GM18870 (cell line): Measurements from ENCODE around the gene ZFP91.
A peak's percentile ranks its signal among the peaks of the same experiment; 100 is the strongest.
"Not testable (repeated sequence)": the region's sequence is repeated elsewhere in the genome, so short reads cannot be mapped to it uniquely, and the experiment has no call there.

Experiments
- ATAC-seq: cut with Tn5 transposase; IDR thresholded peaks from one replicate; pipeline ENCODE4 v1.9.1; 2021; ENCODE audit warnings: moderate library complexity; ENCODE audit not compliant: unreplicated experiment

Gene ZFP91, protein sequence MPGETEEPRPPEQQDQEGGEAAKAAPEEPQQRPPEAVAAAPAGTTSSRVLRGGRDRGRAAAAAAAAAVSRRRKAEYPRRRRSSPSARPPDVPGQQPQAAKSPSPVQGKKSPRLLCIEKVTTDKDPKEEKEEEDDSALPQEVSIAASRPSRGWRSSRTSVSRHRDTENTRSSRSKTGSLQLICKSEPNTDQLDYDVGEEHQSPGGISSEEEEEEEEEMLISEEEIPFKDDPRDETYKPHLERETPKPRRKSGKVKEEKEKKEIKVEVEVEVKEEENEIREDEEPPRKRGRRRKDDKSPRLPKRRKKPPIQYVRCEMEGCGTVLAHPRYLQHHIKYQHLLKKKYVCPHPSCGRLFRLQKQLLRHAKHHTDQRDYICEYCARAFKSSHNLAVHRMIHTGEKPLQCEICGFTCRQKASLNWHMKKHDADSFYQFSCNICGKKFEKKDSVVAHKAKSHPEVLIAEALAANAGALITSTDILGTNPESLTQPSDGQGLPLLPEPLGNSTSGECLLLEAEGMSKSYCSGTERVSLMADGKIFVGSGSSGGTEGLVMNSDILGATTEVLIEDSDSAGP

DNA sequence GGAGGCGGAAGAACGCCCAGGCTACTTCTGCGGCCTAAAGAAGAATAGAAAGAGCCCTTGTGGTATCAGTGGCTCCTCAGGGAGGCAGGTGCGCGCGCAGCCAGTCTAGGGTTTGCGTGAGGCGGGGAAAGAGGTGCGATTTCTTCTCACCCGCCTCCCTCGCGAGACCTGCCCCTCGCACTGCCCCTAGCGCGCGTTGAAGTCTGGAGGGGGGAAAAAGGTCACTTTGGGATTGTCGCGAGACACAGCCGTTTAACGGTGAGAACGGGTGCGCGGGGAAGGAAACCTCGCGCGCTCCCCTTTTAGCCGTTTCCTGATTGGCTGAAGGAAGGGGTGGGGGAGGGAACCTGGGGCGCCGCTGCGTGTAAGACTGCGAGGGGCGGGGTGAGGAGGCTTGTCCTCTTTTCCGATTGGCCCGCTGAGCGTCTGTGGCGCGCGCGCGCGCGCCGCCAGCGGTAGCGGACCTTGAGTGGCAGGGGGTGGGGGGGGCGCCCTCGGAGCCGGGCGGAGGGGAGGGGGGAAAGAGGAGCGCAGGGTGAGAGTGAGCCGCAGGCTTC, at the start of gene ZFP91:
TSS of gene ZFP91 (plus strand) at position 429 of the 557 bp plus-strand sequence. CDS start 219 bp downstream, outside the sequence.
- ATAC-seq = peak; percentile 9

DNA sequence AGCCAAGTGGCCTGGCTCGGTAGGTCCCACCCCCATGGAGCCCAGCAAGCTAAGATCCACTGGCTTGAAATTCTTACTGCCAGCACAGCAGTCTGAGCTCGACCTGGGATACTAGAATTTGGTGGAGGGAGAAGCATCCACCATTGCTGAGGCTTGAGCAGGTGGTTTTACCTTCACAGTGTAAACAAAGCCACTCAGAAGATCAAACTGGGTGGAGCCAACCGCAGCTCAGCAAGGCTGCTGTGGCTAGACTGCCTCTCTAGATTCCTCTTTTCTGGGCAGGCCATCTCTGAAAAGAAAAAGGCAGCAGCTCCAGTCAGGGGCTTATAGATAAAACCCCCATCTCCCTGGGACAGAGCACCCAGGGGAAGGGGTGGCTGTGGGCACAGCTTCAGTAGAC, 48.6 kb upstream of the ZFP91 start:
- no peak for ATAC-seq

DNA sequence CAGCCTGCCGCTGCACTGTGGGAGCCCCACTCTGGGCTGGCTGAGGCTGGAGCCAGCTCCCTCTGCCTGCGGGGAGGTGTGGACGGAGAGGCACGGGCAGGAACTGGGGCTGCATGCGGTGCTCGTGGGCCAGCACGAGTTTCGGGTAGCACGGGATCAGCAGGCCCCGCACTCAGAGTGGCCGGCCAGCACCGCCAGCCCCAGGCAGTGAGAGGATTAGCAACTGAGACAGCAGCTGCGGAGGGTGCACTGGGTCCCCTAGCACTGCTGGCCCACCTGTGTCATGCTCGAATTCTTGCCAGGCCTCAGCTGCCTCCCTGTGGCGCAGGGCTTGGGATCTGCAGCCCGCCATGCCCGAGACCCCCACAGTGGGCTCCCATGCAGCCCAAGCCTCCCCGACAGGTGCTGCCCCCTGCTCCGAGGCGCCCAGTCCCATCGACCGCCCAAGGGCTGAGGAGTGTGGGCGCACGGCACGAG, 47.0 kb upstream of the ZFP91 start:
- ATAC-seq = no peak

DNA sequence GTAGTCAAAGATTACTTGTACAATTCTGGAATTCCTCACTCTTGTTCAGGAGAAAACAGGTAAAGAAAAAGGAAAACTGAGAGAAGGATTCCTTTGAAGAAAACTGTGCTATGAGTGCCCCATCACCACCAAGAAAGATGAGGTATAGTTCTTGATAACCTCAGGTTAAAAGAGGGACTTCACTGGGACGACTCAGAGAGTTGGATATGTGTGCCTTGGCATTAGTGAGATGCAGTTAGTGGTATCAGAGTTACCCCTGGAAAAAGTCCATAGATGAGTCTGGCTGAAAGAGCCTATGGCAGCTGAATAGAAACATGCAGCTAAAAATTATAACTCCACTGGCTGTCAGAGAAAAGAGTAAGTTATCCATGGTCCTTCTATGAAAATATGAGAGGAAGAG, 32.0 kb upstream of the ZFP91 start:
- no peak for ATAC-seq

DNA sequence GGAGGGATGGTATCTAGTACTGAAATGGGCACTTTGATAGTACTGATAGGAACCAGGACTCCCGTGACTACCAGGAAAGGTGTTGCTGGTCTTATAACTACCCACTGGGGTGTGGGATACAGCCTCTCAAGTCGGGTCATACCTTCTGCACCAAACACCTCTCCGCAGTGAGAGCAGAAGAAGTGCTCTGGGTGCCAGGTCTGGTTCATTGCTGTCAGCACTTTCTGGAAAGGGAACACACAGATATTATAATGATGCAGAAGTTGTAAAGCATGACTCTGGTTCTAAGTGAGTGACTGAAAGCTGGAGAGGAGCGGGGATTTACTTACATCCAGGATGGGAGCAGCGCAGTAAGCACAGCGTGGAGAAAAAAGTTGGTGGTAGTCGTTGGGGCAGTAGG, 29.2 kb upstream of the ZFP91 start:
- ATAC-seq = no peak

DNA sequence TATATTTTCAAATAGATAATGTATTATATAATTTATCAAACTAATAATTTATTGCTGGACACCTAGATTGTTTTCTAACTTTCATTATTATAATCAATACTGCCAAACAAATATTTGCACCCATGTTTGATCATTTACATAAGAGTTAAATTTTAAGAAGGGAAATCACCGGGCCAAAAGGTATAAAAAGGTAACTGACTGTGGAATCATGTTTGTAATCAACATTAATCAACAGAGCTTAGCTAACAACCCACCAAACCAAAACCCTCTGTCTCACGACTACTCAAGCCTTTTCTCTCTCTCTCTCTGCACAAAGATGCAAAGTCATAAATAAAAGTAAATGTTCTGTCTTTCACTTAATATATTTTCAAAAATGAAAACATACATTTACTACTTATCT, 18.0 kb upstream of the ZFP91 start:
- ATAC-seq = no peak

DNA sequence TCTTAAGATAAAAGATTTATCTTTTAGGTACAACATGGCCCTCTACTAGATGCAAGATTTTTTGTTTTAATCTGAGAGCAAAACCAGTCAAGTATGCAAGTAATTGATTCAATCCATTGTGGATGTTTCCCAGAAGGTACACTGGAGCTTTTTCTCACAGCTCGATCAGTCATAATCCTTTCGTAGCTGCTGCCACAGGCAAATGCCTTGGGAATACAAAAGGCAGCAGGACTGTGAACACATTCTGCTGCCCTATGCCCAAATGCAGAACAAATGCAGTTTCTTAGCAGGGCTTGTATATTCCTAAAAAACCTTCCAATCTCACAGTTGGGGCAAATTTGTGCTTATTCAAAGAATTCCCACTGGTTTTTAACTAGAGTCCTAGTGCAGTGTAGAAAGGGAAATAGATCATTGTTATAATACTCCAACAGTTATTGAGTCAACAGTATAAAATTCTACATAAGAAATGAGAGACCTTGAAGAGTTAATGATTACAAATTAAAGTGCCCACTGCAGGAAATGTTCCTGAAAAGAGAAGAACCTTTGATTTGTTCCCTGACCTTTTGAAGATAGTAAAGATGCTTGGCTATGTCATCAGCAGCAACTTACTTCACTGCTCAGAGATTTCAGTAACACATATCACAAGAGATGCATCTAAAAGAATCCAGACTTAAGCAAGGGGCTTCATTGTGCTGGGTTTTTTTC, 17.3 kb upstream of the ZFP91 start:
- ATAC-seq = no peak

DNA sequence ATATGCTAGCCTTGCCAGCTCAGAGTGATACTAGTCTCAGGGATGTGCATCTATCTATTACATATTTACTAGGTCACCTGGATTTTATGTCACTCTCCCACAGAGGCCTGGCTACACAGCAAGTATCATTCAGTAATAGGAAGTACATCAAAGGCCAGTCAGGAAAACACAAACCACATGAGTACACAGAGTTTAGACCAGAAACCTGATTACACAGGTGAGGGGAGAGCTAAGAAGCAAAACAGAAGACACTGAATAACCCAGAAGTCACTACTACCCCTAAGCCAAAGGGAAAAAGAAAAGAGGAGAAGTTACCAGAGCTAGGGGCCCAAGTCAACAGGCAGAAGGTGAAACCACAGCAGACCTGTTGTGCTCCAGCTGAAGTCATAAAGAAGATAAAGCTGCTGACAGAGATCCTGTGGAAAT, 16.5 kb upstream of the ZFP91 start:
- peak; percentile 89 for ATAC-seq

DNA sequence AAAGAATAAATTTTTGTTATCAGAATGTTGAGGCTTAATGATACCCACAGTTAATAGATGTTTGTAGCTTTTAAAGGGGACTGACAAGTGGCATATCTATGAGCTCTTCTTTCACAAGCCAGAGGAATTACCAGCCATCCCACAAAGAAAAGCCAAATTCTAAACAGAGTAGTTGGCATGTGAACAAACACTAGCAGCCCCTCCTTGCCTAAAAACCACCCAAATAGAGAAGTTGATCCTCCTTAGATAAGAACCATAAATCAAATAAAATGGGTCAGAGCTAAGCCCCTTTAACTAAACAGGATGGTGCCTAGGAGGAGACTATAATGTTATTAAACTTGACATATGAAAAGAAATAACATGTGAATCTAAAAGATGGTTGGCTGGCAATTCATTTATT, 14.6 kb upstream of the ZFP91 start:
- ATAC-seq = no peak

DNA sequence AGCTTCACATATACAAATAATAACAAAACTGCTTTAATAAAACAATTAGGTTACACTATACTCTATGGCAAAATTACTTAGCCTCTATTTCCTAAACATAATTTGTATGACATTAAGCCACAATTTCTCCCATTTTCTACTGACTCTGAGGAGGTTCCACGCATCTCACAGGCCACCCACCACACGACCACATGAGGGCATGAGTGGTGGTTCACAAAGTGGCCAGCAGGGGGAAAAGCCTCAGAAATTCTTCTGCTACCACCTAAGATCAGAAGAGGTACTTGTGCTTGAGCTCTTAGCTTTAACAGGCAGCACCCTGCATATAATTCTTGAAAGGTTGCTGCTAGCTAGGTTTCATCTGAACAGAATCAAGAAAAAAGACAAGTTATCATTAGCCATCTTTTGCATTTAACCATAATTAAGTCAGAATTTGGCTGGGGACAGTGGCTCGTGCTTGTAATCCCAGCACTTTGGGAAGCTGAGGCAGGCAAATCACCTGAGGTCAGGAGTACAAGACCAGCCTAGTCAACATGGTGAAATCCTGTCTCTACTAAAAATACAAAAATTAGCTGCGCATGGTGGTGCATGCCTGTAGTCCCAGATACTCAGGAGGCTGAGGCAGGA, 10.9 kb upstream of the ZFP91 start:
- ATAC-seq = peak; percentile 73

DNA sequence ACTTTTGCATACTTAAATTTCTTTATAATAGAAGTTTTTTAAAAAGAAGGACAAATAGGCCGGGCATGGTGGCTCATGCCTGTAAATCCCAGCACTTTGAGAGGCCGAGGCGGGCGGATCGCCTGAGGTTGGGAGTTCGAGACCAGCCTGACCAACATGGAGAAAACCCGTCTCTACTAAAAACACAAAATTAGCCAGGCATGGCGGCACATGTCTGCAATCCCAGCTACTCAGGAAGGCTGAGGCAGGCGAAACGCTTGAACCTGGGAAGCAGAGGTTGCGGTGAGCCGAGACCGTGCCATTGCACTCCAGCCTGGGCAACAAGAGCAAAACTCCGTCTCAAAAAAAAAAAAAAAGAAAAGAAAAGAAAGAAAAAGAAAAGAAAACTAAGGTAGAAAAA, 6.0 kb upstream of the ZFP91 start:
- not testable (repeated sequence) for ATAC-seq

DNA sequence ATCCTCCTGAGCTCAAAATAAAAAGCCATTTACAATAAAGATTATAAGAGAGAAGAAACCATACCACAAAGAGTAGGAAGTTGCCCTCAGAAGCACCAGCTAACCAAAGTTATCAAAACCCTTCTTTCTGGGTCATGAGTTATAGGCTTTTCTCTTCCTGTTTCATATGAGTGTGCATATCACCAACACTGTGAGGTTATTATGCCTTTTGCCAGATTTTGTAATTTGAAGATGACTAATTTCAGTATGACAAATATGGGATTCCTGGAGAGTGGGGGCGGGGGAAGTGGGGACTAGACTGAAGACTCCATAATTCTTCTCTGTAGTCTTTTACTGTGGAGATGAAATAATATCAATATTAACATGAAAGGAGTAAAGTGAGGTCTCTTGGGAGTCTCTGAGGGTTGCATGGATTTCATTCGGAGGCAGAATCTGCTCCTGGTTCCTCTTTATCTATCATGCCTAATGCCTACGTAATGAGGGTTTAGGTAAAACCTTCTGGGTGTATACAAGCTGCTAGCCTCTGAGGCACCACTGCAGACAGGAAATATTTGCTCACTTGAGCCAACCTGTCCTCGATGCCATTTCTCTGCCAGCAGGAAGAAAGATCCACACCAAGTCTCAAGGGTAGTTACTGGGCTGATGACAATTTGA, 5.3 kb upstream of the ZFP91 start:
- peak; percentile 27 for ATAC-seq

DNA sequence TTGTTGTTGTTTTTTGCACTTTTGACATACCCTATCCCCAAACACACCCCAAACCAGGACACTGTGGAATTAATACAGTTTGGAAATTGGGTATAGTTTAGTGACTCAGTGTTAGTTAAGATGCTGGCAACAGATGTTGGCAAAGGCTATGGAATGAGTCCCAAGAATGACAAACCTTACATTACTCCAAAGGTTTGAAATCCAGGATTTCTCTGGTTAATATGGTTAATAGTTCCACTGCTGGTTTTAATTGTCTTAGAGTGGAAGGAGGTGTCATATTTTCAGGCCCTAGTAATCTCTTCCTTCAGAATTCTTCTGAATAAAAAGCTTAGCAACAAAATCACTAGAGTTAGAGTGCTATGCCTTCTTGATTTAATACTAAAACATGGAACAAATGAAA, 4.0 kb upstream of the ZFP91 start:
- ATAC-seq = no peak

DNA sequence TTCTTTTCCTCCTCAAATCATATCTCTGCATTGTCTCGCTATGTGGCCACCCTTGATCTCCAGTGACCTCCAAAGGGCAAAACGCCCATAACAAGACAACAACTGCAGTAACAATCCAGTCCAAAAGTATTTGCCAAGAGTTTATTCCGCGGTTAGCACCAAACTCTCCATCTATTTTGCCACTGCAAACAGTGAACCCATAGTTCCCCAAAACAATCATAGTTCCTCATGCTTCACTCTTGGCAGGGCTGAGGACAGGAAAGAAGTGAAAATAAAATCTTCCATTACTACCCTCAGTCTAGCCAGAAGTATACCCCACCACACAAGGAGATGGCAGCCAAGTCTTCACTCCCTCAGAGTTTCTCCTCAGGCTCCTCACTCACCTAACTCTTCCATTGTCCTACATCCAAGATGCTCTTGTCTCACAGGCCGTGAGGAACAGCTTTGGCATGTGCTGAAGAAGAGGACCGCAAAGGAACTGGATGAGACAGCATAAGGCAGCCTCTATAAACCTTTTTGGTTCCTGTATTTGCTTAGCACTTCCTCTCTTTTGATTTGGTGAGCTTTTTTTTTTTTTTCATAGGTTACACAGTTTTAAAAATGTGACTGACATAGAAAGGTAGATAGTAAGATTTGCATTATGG, 3.4 kb upstream of the ZFP91 start, which contains the start of gene LPXN:
TSS of gene LPXN (minus strand) at position 480 of the 644 bp plus-strand sequence. CDS start at position 396, 84 bp downstream.
- ATAC-seq = no peak

DNA sequence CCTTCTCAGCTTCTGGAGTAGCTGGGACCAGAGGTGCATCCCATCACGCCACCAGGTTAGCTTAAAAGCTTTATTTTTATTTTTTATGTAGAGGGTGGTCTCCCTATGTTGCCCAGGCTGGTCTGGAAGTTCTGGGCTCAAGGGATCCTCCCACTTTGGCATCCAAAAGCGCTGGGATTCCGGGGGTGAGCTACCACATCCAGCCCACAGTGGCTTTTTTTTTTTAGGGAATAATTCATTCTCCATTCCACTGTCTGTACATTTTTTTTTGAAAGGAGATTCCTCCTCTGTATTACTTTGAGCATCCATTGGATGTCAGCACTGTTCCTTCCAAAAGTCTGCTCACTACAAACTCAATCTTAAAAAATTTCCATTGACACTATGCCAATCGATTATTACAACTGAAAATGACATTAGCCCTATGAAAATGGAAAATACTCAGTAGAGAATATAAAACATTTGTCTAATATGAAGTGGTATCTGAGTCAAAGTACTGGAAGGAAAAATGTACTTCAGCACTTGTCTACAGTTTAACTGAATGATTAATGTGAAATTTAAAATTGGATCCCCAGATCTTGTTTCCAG, 1.9 kb upstream of the ZFP91 start:
- no peak for ATAC-seq

DNA sequence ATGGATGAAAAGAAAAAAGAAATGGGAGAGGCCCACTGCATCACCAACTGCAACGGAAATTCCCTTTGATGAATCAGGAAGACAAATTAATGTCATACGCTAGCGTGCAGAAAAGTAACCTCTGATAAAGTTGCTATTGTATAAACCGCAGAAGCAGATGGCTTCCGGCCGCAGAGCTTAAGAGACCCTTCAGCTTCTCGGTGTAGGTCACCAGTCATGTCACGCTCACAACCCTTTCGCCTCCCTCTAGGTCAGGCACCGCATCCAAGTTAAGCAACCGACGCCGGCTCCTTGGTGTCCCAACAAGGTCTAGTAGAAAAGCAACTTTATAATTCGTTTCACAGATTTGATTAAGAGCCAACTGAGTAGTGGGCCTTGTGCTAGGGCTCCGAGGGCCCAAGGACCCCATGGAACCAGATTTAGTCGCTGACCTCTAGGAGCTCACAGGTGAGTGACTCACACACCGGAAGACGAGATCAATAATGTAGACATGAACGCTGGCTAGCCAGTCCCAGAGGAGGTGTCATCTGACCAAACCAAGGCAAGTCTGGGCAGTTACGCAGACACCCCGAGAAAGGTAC, 1.2 kb upstream of the ZFP91 start:
- peak; percentile 54 for ATAC-seq

DNA sequence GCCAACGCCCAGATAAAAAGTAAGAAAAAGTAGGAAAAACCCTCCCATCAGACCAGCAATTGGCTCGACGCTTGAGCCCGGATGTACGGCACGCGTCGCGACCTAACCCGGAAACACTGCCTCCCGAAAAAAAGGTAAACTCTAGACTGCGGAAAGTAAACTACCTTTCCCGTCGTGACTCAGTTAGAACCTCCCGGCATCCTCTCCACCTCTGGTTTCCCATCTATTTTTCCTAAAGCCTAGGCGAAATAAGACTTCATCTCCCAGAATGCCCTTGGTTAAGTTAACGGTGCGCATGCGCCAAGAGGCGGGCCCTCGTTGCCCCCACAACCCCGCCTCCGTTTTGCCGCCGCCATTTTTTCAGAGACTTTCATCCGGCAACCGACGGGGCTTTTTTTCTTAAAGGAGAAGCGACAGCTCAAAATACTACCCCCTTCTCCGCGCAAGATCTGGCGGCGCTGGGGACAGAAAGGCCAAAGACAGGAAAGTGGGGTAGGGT, 678 bp upstream of the ZFP91 start:
- no peak for ATAC-seq

DNA sequence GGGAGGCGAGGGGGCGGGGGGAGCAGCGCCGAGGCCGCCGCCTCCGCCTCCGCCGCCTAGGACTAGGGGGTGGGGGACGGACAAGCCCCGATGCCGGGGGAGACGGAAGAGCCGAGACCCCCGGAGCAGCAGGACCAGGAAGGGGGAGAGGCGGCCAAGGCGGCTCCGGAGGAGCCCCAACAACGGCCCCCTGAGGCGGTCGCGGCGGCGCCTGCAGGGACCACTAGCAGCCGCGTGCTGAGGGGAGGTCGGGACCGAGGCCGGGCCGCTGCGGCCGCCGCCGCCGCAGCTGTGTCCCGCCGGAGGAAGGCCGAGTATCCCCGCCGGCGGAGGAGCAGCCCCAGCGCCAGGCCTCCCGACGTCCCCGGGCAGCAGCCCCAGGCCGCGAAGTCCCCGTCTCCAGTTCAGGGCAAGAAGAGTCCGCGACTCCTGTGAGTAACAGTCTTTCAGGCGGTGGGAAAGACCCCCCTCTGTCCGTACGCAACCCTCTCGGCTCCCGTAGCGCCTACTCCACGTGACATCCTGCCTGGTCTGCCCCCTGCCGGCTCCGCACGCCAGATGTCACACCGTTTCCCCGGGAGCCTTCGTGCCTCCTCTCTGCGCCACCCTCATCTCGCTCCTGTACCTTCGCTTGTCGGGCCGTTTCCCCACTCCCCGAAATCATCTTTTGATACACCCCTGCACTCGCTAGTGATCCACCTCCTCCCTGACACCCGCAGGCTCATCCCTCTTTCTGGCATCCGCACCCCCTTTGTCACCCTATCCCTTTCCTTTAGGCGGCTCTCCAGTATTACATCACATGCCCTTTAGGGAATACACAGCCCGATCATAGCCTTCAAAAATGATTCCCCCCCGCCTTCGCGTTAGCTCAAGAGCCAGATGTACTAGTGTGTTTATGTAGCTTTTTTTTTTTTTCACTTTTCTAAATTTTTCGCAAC, 598 bp downstream of the ZFP91 start:
- ATAC-seq = peak; percentile 27
